DOHH2 (cell line): ENCODE measurements around the gene FAR2.
"Not testable (repeated sequence)": the region's sequence is repeated elsewhere in the genome, so short reads cannot be mapped to it uniquely, and the experiment has no call there.

ENCODE experiments used
- H3F3A ChIP-seq: fragments of 200-600 bp; sonication (generic), shearing (Covaris generic); 2 replicates; pipeline ENCODE4 v1.6.0; 2016; ENCODE audit warnings: antibody characterized with exemption, mild to moderate bottlenecking; ENCODE audit not compliant: control insufficient read depth, insufficient read depth
- H3K27ac ChIP-seq: fragments of 200-600 bp; sonication (generic); 2 replicates; pipeline ENCODE4 v1.5.1; 2014; ENCODE audit warnings: low read depth, mild to moderate bottlenecking, low read length, moderate library complexity
- H3K27me3 ChIP-seq: fragments of 200-600 bp; sonication (generic); 2 replicates; pipeline ENCODE4 v1.6.1; 2014; ENCODE audit warnings: mild to moderate bottlenecking, low read length, mixed read lengths; ENCODE audit not compliant: control insufficient read depth
- H3K36me3 ChIP-seq: fragments of 200-600 bp; sonication (generic); 2 replicates; pipeline ENCODE4 v1.6.1; 2014; ENCODE audit warnings: mild to moderate bottlenecking, low read length, moderate library complexity, mixed read lengths; ENCODE audit not compliant: control insufficient read depth
- H3K4me1 ChIP-seq: fragments of 200-600 bp; sonication (generic); 2 replicates; pipeline ENCODE4 v1.6.1; 2014; ENCODE audit warnings: mild to moderate bottlenecking, low read length, mixed read lengths; ENCODE audit not compliant: control insufficient read depth
- H3K4me2 ChIP-seq: fragments of 200-600 bp; sonication (generic); 2 replicates; pipeline ENCODE4 v1.6.0; 2014; ENCODE audit warnings: mild to moderate bottlenecking, low read length, moderate library complexity
- H3K4me3 ChIP-seq: fragments of 200-600 bp; sonication (generic); 2 replicates; pipeline ENCODE4 v1.5.1; 2014; ENCODE audit warnings: mild to moderate bottlenecking, low read length, mixed read lengths
- H3K79me2 ChIP-seq: fragments of 200-600 bp; sonication (generic); 2 replicates; pipeline ENCODE4 v1.6.1; 2014; ENCODE audit warnings: mild to moderate bottlenecking, low read length, mixed read lengths; ENCODE audit not compliant: control insufficient read depth
- H3K9me2 ChIP-seq: fragments of 200-600 bp; sonication (generic); replicated peaks from 2 replicates; pipeline ENCODE4 v1.6.1; 2014; ENCODE audit warnings: mild to moderate bottlenecking, low read length, mixed read lengths; ENCODE audit not compliant: control insufficient read depth
- H3K9me3 ChIP-seq: fragments of 200-600 bp; sonication (generic); 2 replicates; pipeline ENCODE4 v1.6.1; 2014; ENCODE audit warnings: antibody characterized with exemption, low read length, mixed read lengths; ENCODE audit not compliant: control insufficient read depth, insufficient read depth
- H4K20me1 ChIP-seq: fragments of 200-600 bp; sonication (generic); 2 replicates; pipeline ENCODE4 v1.6.0; 2014; ENCODE audit warnings: low read depth, mild to moderate bottlenecking, antibody characterized with exemption, low read length, moderate library complexity; ENCODE audit not compliant: control insufficient read depth, insufficient read depth
- CTCF ChIP-seq: fragments of 200-600 bp; sonication (generic); IDR thresholded peaks from one replicate; pipeline ENCODE4 v1.5.1; 2014; ENCODE audit warnings: antibody characterized with exemption, mild to moderate bottlenecking, low read depth, low read length; ENCODE audit not compliant: poor library complexity, severe bottlenecking
- EZH2phosphoT487 ChIP-seq: fragments of 200-600 bp; sonication (generic); IDR thresholded peaks from 2 replicates; pipeline ENCODE4 v1.6.1; 2017; ENCODE audit warnings: borderline replicate concordance, mild to moderate bottlenecking, antibody characterized with exemption, low read length, moderate library complexity, mixed read lengths

FAR2 gene

GRCh38 chr12:29133680-29134079 is 15.4 kb upstream of the FAR2 start:
- Histone ChIP-seq H4K20me1 (no peaks in the 10 kb centered on the region), H3K4me3 (no peak overlapping the region), H3F3A (no peaks in the 10 kb centered on the region)

GRCh38 chr12:29138256-29138655 is 10.8 kb upstream of the FAR2 start:
- not testable (repeated sequence) for H3K36me3 ChIP-seq, H4K20me1 ChIP-seq, H3F3A ChIP-seq, H3K9me2 ChIP-seq, H3K27ac ChIP-seq, H3K4me3 ChIP-seq, H3K27me3 ChIP-seq, H3K9me3 ChIP-seq, H3K4me1 ChIP-seq, H3K79me2 ChIP-seq, H3K4me2 ChIP-seq

More at GRCh38 chr12:29133680-29134079, 15.4 kb upstream of the FAR2 start:
- H3K4me1 ChIP-seq: no peaks in the 10 kb centered on the region
- no peaks in the 10 kb centered on the region for H3K27me3 ChIP-seq
- TF ChIP-seq EZH2phosphoT487 (no peak), CTCF (no peak)
- no peaks in the 10 kb centered on the region for H3K9me3 ChIP-seq
- H3K4me2 ChIP-seq: no peak overlapping the region
- H3K9me2 ChIP-seq: no peaks in the 10 kb centered on the region
- H3K27ac ChIP-seq: no peak overlapping the region
- no peaks in the 10 kb centered on the region for H3K36me3 ChIP-seq
- no peaks in the 10 kb centered on the region for H3K79me2 ChIP-seq

- H4K20me1 ChIP-seq, H3K36me3 ChIP-seq, H3K27ac ChIP-seq, H3K27me3 ChIP-seq, H3K79me2 ChIP-seq, H3K4me3 ChIP-seq, H3K4me2 ChIP-seq, H3K4me1 ChIP-seq, H3K9me3 ChIP-seq, H3F3A ChIP-seq, H3K9me2 ChIP-seq: not testable (repeated sequence)
These were observed 10.2 kb upstream of the FAR2 start for GRCh38 chr12:29138855-29139254.

- no peak overlapping the region for H3K4me2 ChIP-seq
- no peaks in the 10 kb centered on the region for H3K79me2 ChIP-seq
- no peaks in the 10 kb centered on the region for H3K4me1 ChIP-seq
- H3F3A ChIP-seq: no peaks in the 10 kb centered on the region
- no peak overlapping the region for H3K27ac ChIP-seq
- H3K27me3 ChIP-seq: no peaks in the 10 kb centered on the region
- H3K4me3 ChIP-seq: no peak overlapping the region
- no peaks in the 10 kb centered on the region for H4K20me1 ChIP-seq
- no peaks in the 10 kb centered on the region for H3K9me2 ChIP-seq
- TF ChIP-seq CTCF: no peak
- no peak for TF ChIP-seq EZH2phosphoT487
- H3K9me3 ChIP-seq: peaks cover 5% of the 10 kb centered on the region; the same call in 1 of the 2 replicates
- no peaks in the 10 kb centered on the region for H3K36me3 ChIP-seq
These were observed 3.5 kb upstream of the FAR2 start for GRCh38 chr12:29145372-29146170.
